MM.1S (cell line): ENCODE measurements around the gene CYGB.
A peak's percentile ranks its signal among the peaks of the same experiment; 100 is the strongest.
"Not testable (repeated sequence)": the region's sequence is repeated elsewhere in the genome, so short reads cannot be mapped to it uniquely, and the experiment has no call there.

Source experiments
- DNase-seq: peaks from one replicate; pipeline ENCODE4 v3.0.0-alpha.2; 2015
- H2AFZ ChIP-seq: fragments of 300-600 bp; sonication (generic); 2 replicates; pipeline ENCODE4 v1.6.0; 2016; ENCODE audit warnings: antibody characterized with exemption, low read length
- H3F3A ChIP-seq: fragments of 300-600 bp; sonication (generic); 2 replicates; pipeline ENCODE4 v1.6.1; 2016; ENCODE audit warnings: mild to moderate bottlenecking, antibody characterized with exemption, low read length, moderate library complexity, mixed read lengths; ENCODE audit not compliant: insufficient read depth
- H3K27ac ChIP-seq: fragments of 300-600 bp; sonication (generic); 2 replicates; pipeline ENCODE4 v1.5.1; 2016; ENCODE audit warnings: mild to moderate bottlenecking, low read length
- H3K27me3 ChIP-seq: fragments of 300-600 bp; sonication (generic); replicated peaks from 2 replicates; pipeline ENCODE4 v1.6.0; 2016; ENCODE audit warnings: low read length; ENCODE audit not compliant: insufficient read depth
- H3K36me3 ChIP-seq: fragments of 300-600 bp; sonication (generic); replicated peaks from 2 replicates; pipeline ENCODE4 v1.6.1; 2016; ENCODE audit warnings: mild to moderate bottlenecking, low read length, mixed read lengths; ENCODE audit not compliant: insufficient read depth
- H3K4me1 ChIP-seq: fragments of 300-600 bp; sonication (generic); 2 replicates; pipeline ENCODE4 v1.6.1; 2016; ENCODE audit warnings: low read length, mixed read lengths
- H3K4me2 ChIP-seq: fragments of 300-600 bp; sonication (generic); 2 replicates; pipeline ENCODE4 v1.6.0; 2016; ENCODE audit warnings: low read depth, low read length
- H3K4me3 ChIP-seq: fragments of 300-600 bp; sonication (generic); 2 replicates; pipeline ENCODE4 v1.5.1; 2016; ENCODE audit warnings: low read length, mixed read lengths
- H3K79me2 ChIP-seq: fragments of 300-600 bp; sonication (generic); 2 replicates; pipeline ENCODE4 v1.6.1; 2016; ENCODE audit warnings: mixed run types, low read length, mixed read lengths
- H3K9ac ChIP-seq: fragments of 300-600 bp; sonication (generic); 2 replicates; pipeline ENCODE4 v1.6.1; 2016; ENCODE audit warnings: low read length, mixed read lengths
- H3K9me2 ChIP-seq: fragments of 300-600 bp; sonication (generic); replicated peaks from 2 replicates; pipeline ENCODE4 v1.6.1; 2016; ENCODE audit warnings: mild to moderate bottlenecking, low read length, mixed read lengths; ENCODE audit not compliant: insufficient read depth
- H3K9me3 ChIP-seq: fragments of 300-600 bp; sonication (generic); replicated peaks from 2 replicates; pipeline ENCODE4 v1.6.1; 2016; ENCODE audit warnings: mild to moderate bottlenecking, low read length, mixed read lengths; ENCODE audit not compliant: insufficient read depth
- H4K20me1 ChIP-seq: fragments of 300-600 bp; sonication (generic); 2 replicates; pipeline ENCODE4 v1.6.1; 2016; ENCODE audit warnings: mild to moderate bottlenecking, low read length, moderate library complexity, mixed read lengths; ENCODE audit not compliant: insufficient read depth
- CTCF ChIP-seq: fragments of 300-600 bp; sonication (generic); IDR thresholded peaks from 2 replicates; pipeline ENCODE4 v1.5.1; 2016; ENCODE audit warnings: antibody characterized with exemption, low read length, mixed read lengths
- EZH2 ChIP-seq: fragments of 300-600 bp; sonication (generic); optimal IDR thresholded peaks from 2 replicates; pipeline ENCODE3; 2017; ENCODE audit warnings: low read depth, mild to moderate bottlenecking, antibody characterized with exemption, low read length, mixed read lengths
- EZH2phosphoT487 ChIP-seq: fragments of 300-600 bp; sonication (generic); IDR thresholded peaks from 2 replicates; pipeline ENCODE4 v1.6.1; 2018; ENCODE audit warnings: antibody characterized with exemption, low read length

The CYGB gene

DNA sequence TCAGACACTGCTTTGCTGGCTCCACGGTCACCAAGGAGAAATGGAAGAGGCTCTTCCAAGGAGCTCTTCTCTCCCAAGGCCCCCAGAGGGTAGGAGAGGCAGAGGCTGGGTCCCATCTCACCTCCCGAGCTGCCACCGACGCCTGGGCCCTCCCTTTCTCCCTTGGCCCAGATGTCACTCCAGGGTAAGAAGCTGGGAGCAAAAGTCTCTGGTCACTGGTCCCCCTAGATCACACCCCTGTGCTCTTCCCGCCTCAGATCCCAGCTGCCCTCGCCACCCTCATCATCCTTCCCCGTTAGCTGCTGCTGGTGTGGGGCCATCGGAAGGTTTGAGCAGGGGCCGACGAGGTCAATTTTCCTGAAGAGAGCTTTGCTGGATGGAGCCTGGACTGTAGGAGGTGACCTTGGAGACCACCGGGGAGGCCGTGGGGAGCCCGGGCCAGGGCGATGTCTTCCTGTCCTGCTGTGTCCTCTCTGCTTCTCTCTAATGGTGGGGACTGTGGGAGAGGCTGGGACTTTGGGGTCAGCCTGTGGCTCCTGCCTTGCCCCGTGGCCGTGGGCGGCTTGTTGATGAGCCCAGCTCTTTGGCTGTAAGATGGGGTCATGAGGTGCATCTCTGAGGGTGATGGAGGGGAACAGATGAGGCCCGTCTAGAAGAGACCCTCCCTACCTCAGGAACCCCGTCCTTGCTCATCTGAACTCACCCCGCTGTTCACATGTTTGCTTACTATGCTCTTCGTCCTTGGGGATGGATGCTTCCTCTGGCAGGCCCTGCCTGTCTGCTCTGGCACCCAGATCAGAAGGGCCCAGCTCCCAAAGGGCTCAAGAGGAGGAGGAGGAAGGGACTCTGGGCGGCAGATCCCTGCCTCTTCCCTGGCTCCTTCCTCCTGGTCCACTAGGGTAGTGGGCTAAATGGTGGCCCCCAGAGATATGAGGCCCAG lies 24.9 kb downstream of the CYGB start:
- Histone ChIP-seq H3K9me3 (no peaks in the 10 kb centered on the region), H3K4me2 (no peak overlapping the region), H3K27ac (no peak overlapping the region), H4K20me1 (no peaks in the 10 kb centered on the region), H2AFZ (no peak overlapping the region), H3K79me2 (no peaks in the 10 kb centered on the region), H3F3A (no peaks in the 10 kb centered on the region; the same call in 1 of the 2 replicates), H3K36me3 (no peaks in the 10 kb centered on the region), H3K9ac (no peak overlapping the region), H3K27me3 (no peaks in the 10 kb centered on the region), H3K4me1 (peaks cover 5% of the 10 kb centered on the region), H3K4me3 (no peak overlapping the region), H3K9me2 (no peaks in the 10 kb centered on the region)
- DNase-seq: no peak
- TF ChIP-seq CTCF: no peak
- TF ChIP-seq EZH2phosphoT487: no peak

- no peak overlapping the region for H2AFZ ChIP-seq
- no peaks in the 10 kb centered on the region; the same call in 1 of the 2 replicates for H3F3A ChIP-seq
- H3K79me2 ChIP-seq: no peaks in the 10 kb centered on the region
- no peaks in the 10 kb centered on the region for H3K27me3 ChIP-seq
- no peak overlapping the region for H3K9ac ChIP-seq
- H3K4me2 ChIP-seq: no peak overlapping the region
- H3K36me3 ChIP-seq: no peaks in the 10 kb centered on the region
- H4K20me1 ChIP-seq: no peaks in the 10 kb centered on the region
- H3K4me1 ChIP-seq: peaks cover 7% of the 10 kb centered on the region
- no peaks in the 10 kb centered on the region for H3K9me2 ChIP-seq
- H3K4me3 ChIP-seq: no peak overlapping the region
- H3K27ac ChIP-seq: no peak overlapping the region
- peak; percentile 50 for DNase-seq
- TF ChIP-seq EZH2phosphoT487 (no peak), EZH2 (no peak), CTCF (no peak)
- H3K9me3 ChIP-seq: no peaks in the 10 kb centered on the region
These were observed 25.7 kb downstream of the CYGB start for GRCh38 chr17:76511668-76512365.

- no peaks in the 10 kb centered on the region for H3K9me2 ChIP-seq
- H3K27me3 ChIP-seq: no peaks in the 10 kb centered on the region
- TF ChIP-seq EZH2: no peak
- no peak for TF ChIP-seq CTCF
- TF ChIP-seq EZH2phosphoT487: no peak
- no peaks in the 10 kb centered on the region; the same call in 1 of the 2 replicates for H3F3A ChIP-seq
- H3K36me3 ChIP-seq: no peaks in the 10 kb centered on the region
- no peaks in the 10 kb centered on the region for H3K9me3 ChIP-seq
- H3K27ac ChIP-seq: no peak overlapping the region
- no peaks in the 10 kb centered on the region for H4K20me1 ChIP-seq
- H3K4me3 ChIP-seq: no peak overlapping the region
- H3K79me2 ChIP-seq: no peaks in the 10 kb centered on the region
- H3K9ac ChIP-seq: no peak overlapping the region
- H3K4me2 ChIP-seq: no peak overlapping the region
- DNase-seq: no peak
- peaks cover 11% of the 10 kb centered on the region for H3K4me1 ChIP-seq
- no peak overlapping the region for H2AFZ ChIP-seq
These were observed 26.7 kb downstream of the CYGB start for GRCh38 chr17:76510831-76511244.

- not testable (repeated sequence) for H3K4me3 ChIP-seq, H2AFZ ChIP-seq, H3K9me2 ChIP-seq, H3K4me2 ChIP-seq, DNase-seq, H3K36me3 ChIP-seq, H3K4me1 ChIP-seq, H3F3A ChIP-seq, H3K27ac ChIP-seq, H4K20me1 ChIP-seq, H3K27me3 ChIP-seq, H3K9ac ChIP-seq, H3K9me3 ChIP-seq, H3K79me2 ChIP-seq
These were observed 28.9 kb downstream of the CYGB start for GRCh38 chr17:76508472-76509063.
